NCI-H526 treated with DMSO at 0.1 percent for 48 hours (cell line): Measurements from ENCODE around the gene TBC1D17.
A peak's percentile ranks its signal among the peaks of the same experiment; 100 is the strongest.

Experiments used
- DNase-seq: peaks from one replicate; lab custom pipeline; 2025; lab: John Stamatoyannopoulos, UW

Gene TBC1D17

GRCh38 chr19:49861541-49862378 is 15.7 kb upstream of the TBC1D17 start:
- DNase-seq = no peak

GRCh38 chr19:49862391-49863253 is 14.9 kb upstream of the TBC1D17 start:
- DNase-seq = no peak

GRCh38 chr19:49863254-49863934 is 14.1 kb upstream of the TBC1D17 start:
- no peak for DNase-seq

- no peak for DNase-seq
Measured at GRCh38 chr19:49863935-49864320, 13.6 kb upstream of the TBC1D17 start.

GRCh38 chr19:49864890-49865289 is 12.6 kb upstream of the TBC1D17 start:
- no peak for DNase-seq

- DNase-seq = peak; percentile 86
Measured at GRCh38 chr19:49866933-49867782, 10.3 kb upstream of the TBC1D17 start, which contains the start of gene PNKP. Gene PNKP (minus strand): TSS chr19:49867576. CDS start chr19:49867204, 372 bp downstream.

GRCh38 chr19:49869009-49869483 is 8.5 kb upstream of the TBC1D17 start:
- peak; percentile 69 for DNase-seq

- peak; percentile 99 for DNase-seq
Measured at GRCh38 chr19:49869484-49870308, 7.8 kb upstream of the TBC1D17 start.

- DNase-seq = no peak
Measured at GRCh38 chr19:49870309-49870901, 7.1 kb upstream of the TBC1D17 start.

GRCh38 chr19:49871349-49871985 is 6.0 kb upstream of the TBC1D17 start:
- DNase-seq = no peak

GRCh38 chr19:49872245-49873128 is 5.0 kb upstream of the TBC1D17 start:
- DNase-seq = no peak

- DNase-seq = no peak
Measured at GRCh38 chr19:49873129-49873521, 4.4 kb upstream of the TBC1D17 start.

- DNase-seq = no peak
Measured at GRCh38 chr19:49873834-49874233, 3.7 kb upstream of the TBC1D17 start.

GRCh38 chr19:49874503-49875157 is 2.9 kb upstream of the TBC1D17 start:
- no peak for DNase-seq

GRCh38 chr19:49875177-49875576 is 2.3 kb upstream of the TBC1D17 start:
- no peak for DNase-seq

GRCh38 chr19:49875857-49876421 is 1.6 kb upstream of the TBC1D17 start:
- DNase-seq = no peak

GRCh38 chr19:49876422-49877019 is 981 bp upstream of the TBC1D17 start:
- DNase-seq = peak; percentile 97
